GM23338 (cell line): ENCODE data around the gene CNST. TPM values are rescaled to one million over a fixed set of nuclear protein-coding genes. Genes with fewer than 3 reads are reported as not detected.

Source experiments
- ATAC-seq: fragments of 200-7000 bp; cut with Tn5 transposase; 3 replicates; pipeline ENCODE4 v1.9.1; 2020
- DNase-seq: peaks from one replicate; pipeline ENCODE4 v3.0.0-alpha.2; 2015; ENCODE audit warnings: low spot score
- H2AFZ ChIP-seq: fragments of 200-600 bp; sonication (generic); 2 replicates; pipeline ENCODE4 v1.8.0; 2016; ENCODE audit warnings: antibody characterized with exemption, mild to moderate bottlenecking, moderate library complexity
- H3F3A ChIP-seq: fragments of 200-600 bp; sonication (generic); replicated peaks from 2 replicates; pipeline ENCODE4 v1.8.0; 2017; ENCODE audit warnings: antibody characterized with exemption, mixed run types, low read depth
- H3K27ac ChIP-seq: fragments of 200-600 bp; sonication (generic); 2 replicates; pipeline ENCODE4 v1.6.1; 2016; ENCODE audit warnings: low read depth
- H3K27me3 ChIP-seq: fragments of 200-600 bp; sonication (generic); 2 replicates; pipeline ENCODE4 v1.8.0; 2016; ENCODE audit warnings: mild to moderate bottlenecking, mixed run types, moderate library complexity; ENCODE audit not compliant: insufficient read depth
- H3K36me3 ChIP-seq: fragments of 200-600 bp; sonication (generic); 2 replicates; pipeline ENCODE4 v1.8.0; 2016; ENCODE audit warnings: mild to moderate bottlenecking; ENCODE audit not compliant: insufficient read depth
- H3K4me1 ChIP-seq: fragments of 200-600 bp; sonication (generic); 2 replicates; pipeline ENCODE4 v1.8.0; 2016; ENCODE audit warnings: mild to moderate bottlenecking, moderate library complexity; ENCODE audit not compliant: insufficient read depth
- H3K4me2 ChIP-seq: fragments of 200-600 bp; sonication (generic); 2 replicates; pipeline ENCODE4 v1.7.1; 2017; ENCODE audit warnings: mixed run types
- H3K4me3 ChIP-seq: fragments of 200-600 bp; sonication (generic); 2 replicates; pipeline ENCODE4 v1.6.1; 2016; ENCODE audit warnings: mixed run types
- H3K79me2 ChIP-seq: fragments of 200-600 bp; sonication (generic); replicated peaks from 2 replicates; pipeline ENCODE4 v1.8.0; 2017; ENCODE audit warnings: mild to moderate bottlenecking; ENCODE audit not compliant: insufficient read depth
- H3K9me2 ChIP-seq: fragments of 200-600 bp; sonication (generic); 2 replicates; pipeline ENCODE4 v1.8.0; 2017; ENCODE audit not compliant: insufficient read depth
- H4K20me1 ChIP-seq: fragments of 200-600 bp; sonication (generic); replicated peaks from 2 replicates; pipeline ENCODE4 v1.8.0; 2017; ENCODE audit warnings: mild to moderate bottlenecking; ENCODE audit not compliant: insufficient read depth
- H3K27ac Mint-ChIP-seq: 2 replicates; pipeline ENCODE4 v1.8.0; 2020; ENCODE audit warnings: inconsistent platforms, mild to moderate bottlenecking, moderate library complexity, mixed read lengths
- H3K27me3 Mint-ChIP-seq: 3 replicates; pipeline ENCODE4 v1.8.0; 2022; ENCODE audit warnings: low read depth, mild to moderate bottlenecking, moderate library complexity, mixed read lengths, inconsistent platforms; ENCODE audit not compliant: insufficient read depth, poor library complexity
- H3K36me3 Mint-ChIP-seq: 3 replicates; pipeline ENCODE4 v1.8.0; 2021; ENCODE audit warnings: low read depth, mild to moderate bottlenecking, inconsistent platforms, moderate library complexity, mixed read lengths
- H3K4me1 Mint-ChIP-seq: 3 replicates; pipeline ENCODE4 v1.8.0; 2020; ENCODE audit warnings: mild to moderate bottlenecking, inconsistent platforms, mixed read lengths
- H3K4me3 Mint-ChIP-seq: 3 replicates; pipeline ENCODE4 v1.8.0; 2021; ENCODE audit warnings: moderate library complexity, mild to moderate bottlenecking, inconsistent platforms, mixed read lengths
- H3K9me3 Mint-ChIP-seq: 3 replicates; pipeline ENCODE4 v1.8.0; 2020; ENCODE audit warnings: moderate library complexity, mild to moderate bottlenecking, inconsistent platforms, mixed read lengths
- CTCF ChIP-seq, 2 experiments: fragments of 200-600 bp in 1 of 2; sonication (generic) in 1 of 2; conservative IDR thresholded peaks; 2 replicates each; pipeline versions ENCODE4 v1.5.1 to v1.6.1; 2016 to 2017; ENCODE audit warnings: antibody characterized with exemption in 2 of 2, low read depth in 2 of 2, mild to moderate bottlenecking in 2 of 2, moderate library complexity in 1 of 2
- ETS1 ChIP-seq: IDR thresholded peaks from 2 replicates; pipeline ENCODE4 v1.6.1; 2016; ENCODE audit warnings: antibody characterized with exemption
- EZH2phosphoT487 ChIP-seq: fragments of 200-600 bp; sonication (generic); IDR thresholded peaks from one replicate; pipeline ENCODE4 v1.8.1; 2018; ENCODE audit warnings: antibody characterized with exemption; ENCODE audit not compliant: unreplicated experiment
- POLR2AphosphoS5 ChIP-seq: IDR thresholded peaks from 2 replicates; pipeline ENCODE4 v1.6.1; 2016; ENCODE audit warnings: antibody characterized with exemption, low read depth
- ZNF462 ChIP-seq: fragments of 250-450 bp; sonication (Bioruptor Pico); IDR thresholded peaks from 2 replicates; pipeline ENCODE4 v1.5.0; 2020; ENCODE audit warnings: mild to moderate bottlenecking, moderate library complexity
- polyA plus RNA-seq: library from polyadenylated mRNA; unstranded; fragments of >200 nt; fragmentation: Nextera tagmentation; extraction: Ambion mirVana; gene quantifications from 2 replicates; pipeline ENCODE4 v1.2.1, GENCODE V29; 2016
- total RNA-seq: library from RNA; depleted of rRNA; stranded (reverse); fragments of >200 nt; shearing (Covaris generic); gene quantifications from 2 replicates; pipeline ENCODE4 v1.2.3, GENCODE V29; 2014

CNST gene
- total and polyA plus RNA-seq, 2 experiments from 2014 or later, result 8.1 to 17.6 TPM

- TF ChIP-seq ETS1, result no peak
- no peak for TF ChIP-seq CTCF (conservative IDR thresholded peaks at IDR 0.05; ENCODE audit: low read depth in 2 of 2)
- TF ChIP-seq ZNF462 (CRISPR knock-in tag), result no peak
- TF ChIP-seq POLR2AphosphoS5, result no peak
- TF ChIP-seq EZH2phosphoT487, result no peak
- Histone ChIP-seq H3K9me2 (no peaks in the 10 kb centered on the region), H3K36me3 (peaks cover 4% of the 10 kb centered on the region), H3K4me1 (0 out of 2 replicates have a peak, but pooled peaks cover 7% of the 10 kb centered on the region), H4K20me1 (no peaks in the 10 kb centered on the region), H3K4me3 (no peak overlapping the region), H3K27ac (no peak overlapping the region), H3F3A (no peaks in the 10 kb centered on the region), H3K4me2 (no peak overlapping the region), H3K27me3 (no peaks in the 10 kb centered on the region), H3K79me2 (no peaks in the 10 kb centered on the region), H2AFZ (no peak overlapping the region)
- Mint-ChIP-seq H3K4me3 (no peak overlapping the region), H3K9me3 (peaks cover 4% of the 10 kb centered on the region), H3K27me3 (peaks cover 3% of the 10 kb centered on the region), H3K36me3 (peaks cover 11% of the 10 kb centered on the region), H3K4me1 (peaks cover 3% of the 10 kb centered on the region; the same call in 2 of the 3 replicates), H3K27ac (no peak overlapping the region)
- DNase-seq (no peak), ATAC-seq (no peak)
Measured at GRCh38 chr1:246537441-246537840, 28.8 kb upstream of the CNST start.
